HG02798 (cell line): Measurements from ENCODE around the gene SLC8A2.
"Not testable (repeated sequence)": the region's sequence is repeated elsewhere in the genome, so short reads cannot be mapped to it uniquely, and the experiment has no call there.

Experiments
- ATAC-seq: cut with Tn5 transposase; IDR thresholded peaks from one replicate; pipeline ENCODE4 v1.9.1; 2021; ENCODE audit warnings: mild to moderate bottlenecking; ENCODE audit not compliant: unreplicated experiment, poor library complexity

Gene SLC8A2

DNA sequence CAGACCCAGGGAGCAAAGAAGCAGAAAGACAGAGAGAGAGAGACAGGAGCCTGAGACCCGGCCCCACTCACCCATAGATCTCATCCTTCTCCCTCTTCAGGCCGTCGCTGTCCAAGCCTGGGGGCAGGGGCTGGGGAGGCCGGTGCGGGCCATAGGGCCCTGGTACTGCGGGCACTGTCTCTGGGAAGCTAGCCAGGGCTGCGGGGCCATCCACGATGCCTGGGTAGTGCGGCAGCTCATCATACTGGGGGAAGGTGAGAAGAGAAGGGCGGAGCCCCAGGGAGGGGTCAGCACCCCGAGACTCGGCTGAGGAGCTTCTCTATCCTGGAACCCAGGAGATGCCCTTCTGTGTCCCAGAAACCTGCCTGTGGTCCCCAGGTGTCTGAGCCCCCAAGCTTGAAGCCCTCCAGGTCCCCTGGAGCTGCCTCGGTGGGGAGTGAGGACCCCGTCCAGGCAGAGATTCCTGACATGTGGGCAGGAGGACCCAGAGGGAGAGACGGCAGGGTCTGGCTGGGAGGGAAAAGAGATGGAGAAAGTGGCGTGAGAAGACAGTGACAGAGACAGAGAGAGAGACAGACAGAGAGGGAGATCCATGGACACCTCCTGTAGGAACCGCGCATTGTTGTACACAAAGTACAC, 54.5 kb downstream of the SLC8A2 start:
- no peak for ATAC-seq

DNA sequence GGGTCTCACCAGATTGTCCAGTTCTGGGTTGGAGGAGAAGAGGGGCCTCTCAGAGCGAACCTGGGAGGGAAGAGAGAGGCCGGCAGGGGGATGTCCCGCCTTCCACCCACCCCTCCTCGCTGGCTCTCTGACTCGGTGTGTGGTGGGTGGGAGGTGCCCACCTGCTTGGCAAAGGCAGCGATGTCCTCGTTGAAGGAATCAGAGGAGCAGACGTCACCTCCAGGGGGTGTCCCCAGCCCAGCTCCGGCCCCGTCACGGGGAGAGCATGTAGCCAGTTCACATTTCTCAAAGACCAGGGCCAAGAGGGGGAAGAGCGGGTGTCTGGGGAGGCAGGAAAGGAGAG, 55.1 kb downstream of the SLC8A2 start:
- no peak for ATAC-seq

DNA sequence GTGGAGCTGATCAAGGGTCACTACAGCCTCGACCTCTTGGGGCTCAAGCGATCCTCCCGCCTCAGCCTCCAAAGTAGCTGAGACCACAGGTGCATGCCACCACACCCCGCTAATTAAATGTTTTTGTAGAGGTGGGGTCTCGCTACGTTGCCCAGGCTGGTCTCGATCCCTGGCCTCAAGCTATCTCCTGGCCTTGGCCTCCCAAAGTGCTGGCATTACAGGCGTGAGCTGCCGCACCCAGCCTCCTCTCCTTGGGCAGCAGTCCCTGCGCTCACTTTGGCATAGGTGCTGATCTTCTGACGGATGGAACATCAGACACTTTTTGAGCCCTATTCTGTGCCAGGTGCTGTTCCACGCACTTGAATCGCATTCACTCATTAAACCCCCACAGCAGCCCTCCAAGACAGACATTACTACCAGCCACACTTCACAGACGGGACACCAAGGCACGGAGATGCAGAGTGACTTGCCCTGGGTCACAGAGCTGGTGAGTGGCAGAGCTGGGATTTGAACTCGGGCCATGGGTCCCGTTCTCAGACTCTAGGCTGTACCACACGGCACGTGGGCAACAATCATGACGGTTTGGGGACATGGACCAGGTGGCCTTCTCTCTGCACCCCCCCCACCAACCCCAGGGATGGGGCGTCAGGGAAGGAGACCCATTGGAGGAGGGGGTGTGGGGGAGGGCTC, 55.6 kb downstream of the SLC8A2 start:
- ATAC-seq, result no peak

DNA sequence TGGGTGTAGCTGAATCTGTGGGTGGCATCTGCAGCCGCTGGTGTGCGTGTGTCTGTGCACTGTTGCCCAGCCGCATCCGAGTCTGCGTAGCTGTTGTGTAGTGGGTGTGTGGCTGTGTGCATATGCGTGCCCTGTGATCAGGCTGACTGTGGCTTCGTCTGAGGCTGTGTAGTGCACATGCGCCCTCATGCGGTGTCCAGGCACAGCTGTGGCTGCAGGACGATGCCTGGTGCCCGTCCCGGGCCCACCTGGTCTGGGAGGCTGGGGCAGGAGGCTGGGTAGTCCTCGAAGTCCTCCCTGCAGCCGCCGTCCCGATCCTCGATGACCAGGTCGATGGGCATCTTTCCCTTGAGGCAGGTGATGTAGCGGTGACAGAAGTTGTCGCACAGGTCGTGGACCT, 57.2 kb downstream of the SLC8A2 start:
- no peak for ATAC-seq

DNA sequence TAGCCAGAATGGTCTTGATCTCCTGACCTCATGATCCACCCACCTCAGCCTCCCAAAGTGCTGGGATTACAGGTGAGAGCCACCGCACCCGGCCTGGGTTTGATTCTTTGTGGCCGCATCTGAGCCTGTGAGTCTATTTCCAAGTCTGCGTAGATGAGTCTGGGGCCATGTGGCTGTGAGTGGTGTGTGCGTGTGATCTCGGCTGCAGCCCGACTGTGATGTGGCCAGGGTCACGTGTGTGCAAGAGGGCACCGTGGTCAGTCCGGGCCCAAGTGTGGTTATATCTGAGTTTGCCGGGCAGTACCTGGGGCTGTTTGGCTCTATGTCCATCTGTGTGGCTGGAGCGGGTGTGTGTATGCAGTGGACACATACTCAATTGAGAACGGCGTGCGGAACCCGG, 57.8 kb downstream of the SLC8A2 start:
- no peak for ATAC-seq

DNA sequence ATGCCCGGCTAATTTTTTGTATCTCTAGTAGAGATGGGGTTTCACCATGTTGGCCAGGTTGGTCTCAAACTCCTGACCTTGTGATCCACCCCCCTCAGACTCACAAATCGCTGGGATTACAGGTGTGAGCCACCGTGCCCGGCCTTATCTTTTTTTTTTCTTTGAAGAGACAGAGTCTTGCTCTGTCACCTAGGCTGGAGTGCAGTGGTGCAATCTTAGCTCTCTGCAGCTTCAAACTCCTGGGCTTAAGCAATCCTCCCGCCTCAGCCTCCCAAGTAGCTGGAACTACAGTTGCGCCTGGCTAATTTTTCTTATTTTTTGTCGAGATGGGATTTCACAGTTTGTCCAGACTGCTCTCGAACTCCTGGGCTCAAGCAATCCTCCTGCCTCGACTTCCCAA, 60.0 kb downstream of the SLC8A2 start:
- ATAC-seq, result not testable (repeated sequence)

DNA sequence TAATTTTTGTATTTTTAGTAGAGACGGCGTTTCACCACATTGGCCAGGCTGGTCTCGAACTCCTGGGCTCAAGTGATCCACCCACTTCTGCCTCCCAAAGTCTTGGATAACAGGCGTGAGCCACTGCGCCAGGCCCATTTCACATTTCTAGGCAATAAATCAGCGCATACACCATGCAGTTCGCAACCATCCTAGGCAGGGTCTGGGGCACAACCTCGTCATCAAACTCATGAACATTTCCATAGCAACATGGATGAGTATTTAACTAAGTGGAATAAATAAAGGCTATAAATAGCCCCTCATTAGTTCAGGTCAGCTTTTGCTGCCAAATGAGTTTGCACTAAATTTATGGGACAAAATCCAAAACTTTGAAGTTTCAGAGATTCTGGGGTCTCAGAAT, 60.6 kb downstream of the SLC8A2 start:
- ATAC-seq, result no peak

DNA sequence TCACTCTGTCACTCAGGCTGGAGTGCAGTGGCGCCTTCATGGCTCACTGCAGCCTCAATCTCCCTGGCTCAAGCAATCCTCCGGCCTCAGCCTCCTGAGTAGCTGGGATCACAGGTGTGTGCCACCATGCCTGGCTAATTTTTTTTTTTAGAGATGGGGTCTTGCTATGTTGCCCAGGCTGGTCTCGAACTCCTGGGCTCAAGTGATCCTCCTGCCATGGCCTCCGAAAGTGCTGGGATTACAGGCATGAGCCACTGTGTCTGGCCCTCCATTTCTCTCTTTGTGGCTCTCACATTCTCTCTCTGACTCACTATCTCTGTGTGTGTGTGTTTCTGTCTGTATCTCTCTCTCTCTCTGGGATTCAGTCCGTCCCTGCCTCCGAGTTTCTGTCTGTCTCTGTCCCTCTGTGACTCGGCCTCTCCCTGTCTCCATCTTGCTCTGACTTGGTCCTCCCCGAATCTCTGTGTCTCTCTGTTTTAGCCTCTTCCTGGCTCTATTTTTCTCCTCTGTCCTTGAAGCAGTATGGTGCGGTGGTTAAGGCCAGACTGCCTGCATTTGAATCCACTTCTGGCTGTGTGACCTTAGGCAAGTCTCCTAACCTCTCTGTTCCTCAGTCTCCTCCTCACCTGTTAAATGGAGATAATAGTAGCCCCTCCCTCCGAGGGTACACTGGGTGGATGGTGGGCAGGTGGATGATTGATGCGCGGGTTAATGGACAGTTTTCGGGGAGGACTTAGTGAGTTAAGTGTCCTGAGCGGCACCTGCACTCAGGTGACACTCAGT, 63.3 kb downstream of the SLC8A2 start:
- no peak for ATAC-seq

DNA sequence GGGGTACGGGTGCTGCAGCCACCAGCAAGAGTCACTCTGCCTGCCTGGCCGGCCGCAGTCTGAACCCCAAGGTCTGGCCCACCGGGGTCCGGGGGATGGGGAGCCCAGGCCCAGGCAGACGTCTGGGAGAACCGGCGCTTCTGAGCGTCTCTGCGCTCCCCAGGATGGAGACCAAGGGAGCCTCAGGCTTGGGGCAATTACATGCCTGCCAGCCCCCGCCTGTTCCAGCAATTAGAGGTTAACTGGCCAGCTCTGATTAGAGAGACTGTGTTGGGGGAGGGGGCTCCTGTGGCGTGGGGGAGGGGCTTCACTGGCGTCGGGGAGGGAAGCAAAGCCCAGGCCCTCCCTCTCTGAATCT, 64.3 kb downstream of the SLC8A2 start:
- ATAC-seq, result no peak

DNA sequence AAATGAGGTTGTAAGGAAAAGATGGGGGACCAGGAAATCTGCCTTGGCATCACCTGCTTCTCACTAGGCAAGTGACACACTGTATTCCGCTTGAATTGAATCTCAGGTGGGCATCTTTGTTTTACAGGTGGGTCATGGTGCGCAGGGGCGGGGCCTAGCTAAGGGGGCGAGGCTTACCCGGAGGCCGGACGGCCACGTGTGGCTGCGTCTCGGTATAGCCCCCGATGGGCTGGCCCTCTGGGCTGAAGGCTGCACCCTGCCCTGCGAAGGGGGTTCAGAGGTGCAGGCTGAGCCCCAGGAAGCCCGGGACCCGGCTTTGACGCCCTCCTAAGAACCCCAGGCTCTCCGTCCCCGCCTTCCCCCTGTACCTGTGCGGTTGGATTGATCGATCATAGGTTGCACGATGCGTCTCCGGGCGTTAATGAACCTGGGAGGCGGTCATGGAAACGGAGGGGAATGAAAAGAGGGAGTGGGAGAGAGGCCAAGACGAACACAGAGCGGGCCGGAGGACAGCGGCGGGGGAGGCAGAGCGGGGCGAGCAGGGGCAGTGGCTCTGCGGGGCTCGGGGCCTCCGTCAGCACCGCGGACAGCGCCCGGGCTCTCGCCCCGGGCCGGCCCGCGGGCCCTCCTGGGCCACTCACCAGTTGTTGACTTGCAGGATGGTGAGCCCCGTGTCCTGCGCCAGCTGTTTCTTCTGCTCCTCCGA, 64.8 kb downstream of the SLC8A2 start:
- no peak for ATAC-seq

DNA sequence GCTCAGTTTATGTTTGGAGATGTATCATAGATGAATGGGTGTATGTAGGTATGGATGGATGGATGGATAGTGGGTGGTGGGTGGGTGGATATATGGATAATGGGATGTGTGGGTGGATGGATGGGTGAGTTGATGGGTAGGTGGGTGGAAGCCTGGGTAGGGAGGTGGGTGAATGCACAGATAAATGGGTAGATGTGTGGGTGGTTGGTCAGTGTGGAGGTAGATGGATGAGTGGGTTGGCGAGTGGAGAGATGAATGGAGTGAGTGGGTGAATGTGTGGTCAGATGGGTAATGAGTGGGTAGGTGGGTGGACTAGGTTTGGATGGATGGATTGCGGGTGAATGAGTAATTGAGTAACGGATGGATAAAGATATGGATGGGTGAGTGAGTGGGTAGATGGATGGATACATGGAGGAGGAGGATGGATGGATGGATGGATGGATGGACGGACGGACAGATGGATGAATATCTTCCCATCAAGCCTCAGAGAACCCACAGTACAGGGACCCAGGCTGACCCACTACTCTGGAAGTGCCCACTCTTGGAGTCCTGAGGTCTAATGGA, 65.8 kb downstream of the SLC8A2 start:
- no peak for ATAC-seq

DNA sequence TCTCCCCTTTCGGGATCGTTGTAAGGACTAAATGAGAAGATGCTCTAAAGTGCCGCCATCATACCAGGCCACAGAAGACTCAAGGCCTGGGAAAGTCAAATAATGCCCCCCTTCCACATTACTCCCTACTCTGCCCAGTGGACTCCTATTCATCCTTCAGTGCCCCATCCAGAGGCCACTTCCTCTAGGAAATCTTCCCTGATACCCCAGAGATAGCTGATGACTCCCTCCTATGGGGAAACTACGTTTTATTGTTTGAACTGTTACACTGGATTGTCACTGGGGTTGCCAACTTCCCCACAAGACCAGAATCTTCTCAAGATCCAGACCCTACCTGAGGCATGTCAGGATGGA, 66.5 kb downstream of the SLC8A2 start:
- no peak for ATAC-seq

DNA sequence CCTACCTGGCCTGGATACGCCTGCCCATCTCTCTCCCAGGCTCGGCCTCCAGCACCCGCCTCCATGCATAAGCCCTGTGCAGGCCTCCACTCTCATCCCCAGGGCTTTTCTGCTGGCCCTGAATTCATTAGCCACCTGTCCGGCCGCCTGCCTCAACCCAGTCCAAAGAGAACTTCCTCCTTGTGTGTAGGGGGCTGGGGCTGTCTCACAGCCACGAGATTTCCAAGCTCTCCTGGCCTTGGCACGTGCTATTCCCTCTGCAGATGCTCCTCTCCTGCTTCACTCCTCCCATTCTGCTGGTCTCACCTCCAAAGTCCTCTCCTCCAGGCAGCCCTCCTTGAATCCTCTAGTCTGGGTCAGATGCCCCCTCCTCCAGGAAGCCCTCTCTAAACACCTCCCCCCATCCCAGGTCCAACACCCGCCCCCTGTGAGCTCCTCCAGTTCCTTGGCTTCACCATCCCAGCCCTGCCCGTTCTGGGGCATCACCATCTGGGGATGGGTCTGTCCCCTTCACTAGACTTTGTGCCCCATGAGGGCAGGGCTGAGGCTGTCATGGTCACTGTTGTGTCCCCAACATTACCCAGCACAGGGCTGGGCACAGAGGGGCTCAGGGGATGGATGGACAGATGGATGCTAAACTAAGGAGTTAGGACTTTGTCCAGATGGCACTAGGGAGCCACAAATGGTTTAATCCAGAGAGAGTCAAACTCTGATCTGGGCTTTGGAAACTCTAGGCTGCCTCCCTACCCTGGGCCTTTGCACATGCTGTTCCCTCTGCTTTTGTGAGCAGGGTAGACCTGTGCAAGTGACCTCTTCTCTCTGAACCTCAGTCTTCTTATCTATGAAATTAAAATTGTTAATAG, 67.1 kb downstream of the SLC8A2 start:
- ATAC-seq, result no peak

DNA sequence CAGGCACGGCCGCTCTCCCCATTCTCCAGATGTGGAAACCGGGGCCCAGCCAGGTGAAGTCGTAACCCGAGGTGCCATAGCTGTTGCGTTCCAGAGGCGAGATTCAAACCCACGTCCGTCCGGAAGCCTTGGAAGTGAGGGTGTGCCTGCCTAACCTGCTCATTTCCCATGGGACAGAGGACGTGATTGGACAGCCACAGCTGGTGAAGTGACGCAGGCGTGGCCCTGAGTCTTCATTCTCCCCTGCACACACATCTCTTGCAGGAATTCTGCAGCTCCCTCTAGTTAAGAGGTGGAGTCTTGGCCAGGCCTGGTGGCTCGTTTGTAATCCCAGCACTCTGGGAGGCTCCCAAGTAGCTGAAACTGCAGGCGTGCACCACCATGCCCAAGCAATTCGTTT, 69.2 kb downstream of the SLC8A2 start:
- ATAC-seq, result no peak

DNA sequence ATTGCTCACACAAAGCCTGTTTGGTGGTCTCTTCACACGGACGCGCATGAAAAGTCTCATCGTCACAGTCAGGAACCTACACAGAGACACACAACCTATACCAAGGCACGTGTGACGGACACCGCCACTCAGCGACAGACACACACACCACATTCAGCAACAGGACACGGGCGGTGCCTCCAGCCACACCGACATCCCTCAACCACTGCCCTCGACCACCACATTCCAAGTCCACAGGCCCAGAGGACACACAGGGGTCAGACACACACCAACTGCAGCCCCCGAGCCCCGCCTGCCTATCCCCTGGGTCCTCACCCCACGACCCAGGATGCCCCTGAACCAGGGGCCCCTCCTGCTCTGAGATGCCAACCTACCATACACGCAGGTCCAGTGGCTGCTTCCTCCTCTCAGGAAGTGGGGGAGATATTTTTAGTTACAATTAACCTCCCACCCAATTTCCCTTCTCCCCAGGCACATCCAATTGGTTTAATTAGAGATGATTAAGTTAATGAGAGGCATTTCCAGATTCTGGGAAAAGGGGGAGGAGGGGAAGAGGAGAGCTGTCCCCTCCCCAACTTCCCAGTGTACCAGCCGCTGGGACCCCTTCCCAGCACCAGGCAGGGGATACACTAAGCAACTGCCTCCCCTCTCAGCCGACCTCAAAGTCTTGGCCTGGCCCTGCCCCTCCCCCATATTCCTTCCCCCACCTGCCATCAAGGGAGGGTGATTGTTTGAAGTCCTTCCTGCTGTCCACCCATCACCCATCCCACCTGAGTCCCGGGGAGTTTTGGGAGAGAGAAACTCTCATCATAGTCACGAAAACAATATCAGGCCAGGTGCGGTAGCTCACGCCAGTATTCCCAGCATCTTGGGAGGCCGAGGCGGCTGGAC, 72.7 kb downstream of the SLC8A2 start:
- ATAC-seq, result no peak

DNA sequence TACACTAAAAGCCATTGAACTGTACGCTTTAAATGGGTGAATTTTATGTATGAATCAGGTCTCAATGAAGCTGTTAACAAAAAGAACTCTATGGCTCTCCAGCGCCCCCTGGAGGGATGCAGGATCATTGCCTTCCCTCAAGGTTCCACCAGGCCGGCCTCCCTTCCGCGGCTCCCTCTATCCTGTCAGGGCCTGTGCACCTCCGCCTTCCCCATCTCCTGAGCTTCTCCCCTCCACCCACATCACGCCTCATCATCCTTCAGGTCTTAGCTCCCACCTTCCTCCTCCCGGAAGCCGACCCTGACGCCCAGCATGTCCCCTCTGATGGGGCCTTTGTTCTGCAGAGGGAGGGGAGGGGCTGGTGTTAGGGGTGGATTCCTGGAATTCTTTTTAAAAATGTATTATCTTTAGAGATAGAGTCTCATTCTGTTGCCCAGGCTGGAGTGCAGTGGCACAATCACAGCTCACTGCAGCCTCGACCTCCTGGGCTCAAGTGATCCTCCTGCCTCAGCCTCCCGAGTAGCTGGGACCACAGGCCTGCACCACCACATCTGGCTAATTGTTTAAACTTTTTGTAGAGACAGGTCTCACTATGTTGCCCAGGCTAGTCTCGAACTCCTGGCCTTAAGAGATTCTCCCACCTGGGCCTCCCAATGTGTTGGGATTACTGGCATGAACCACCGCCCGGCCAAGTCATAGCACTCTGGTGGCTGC, 80.0 kb downstream of the SLC8A2 start:
- peak; percentile 43 for ATAC-seq

DNA sequence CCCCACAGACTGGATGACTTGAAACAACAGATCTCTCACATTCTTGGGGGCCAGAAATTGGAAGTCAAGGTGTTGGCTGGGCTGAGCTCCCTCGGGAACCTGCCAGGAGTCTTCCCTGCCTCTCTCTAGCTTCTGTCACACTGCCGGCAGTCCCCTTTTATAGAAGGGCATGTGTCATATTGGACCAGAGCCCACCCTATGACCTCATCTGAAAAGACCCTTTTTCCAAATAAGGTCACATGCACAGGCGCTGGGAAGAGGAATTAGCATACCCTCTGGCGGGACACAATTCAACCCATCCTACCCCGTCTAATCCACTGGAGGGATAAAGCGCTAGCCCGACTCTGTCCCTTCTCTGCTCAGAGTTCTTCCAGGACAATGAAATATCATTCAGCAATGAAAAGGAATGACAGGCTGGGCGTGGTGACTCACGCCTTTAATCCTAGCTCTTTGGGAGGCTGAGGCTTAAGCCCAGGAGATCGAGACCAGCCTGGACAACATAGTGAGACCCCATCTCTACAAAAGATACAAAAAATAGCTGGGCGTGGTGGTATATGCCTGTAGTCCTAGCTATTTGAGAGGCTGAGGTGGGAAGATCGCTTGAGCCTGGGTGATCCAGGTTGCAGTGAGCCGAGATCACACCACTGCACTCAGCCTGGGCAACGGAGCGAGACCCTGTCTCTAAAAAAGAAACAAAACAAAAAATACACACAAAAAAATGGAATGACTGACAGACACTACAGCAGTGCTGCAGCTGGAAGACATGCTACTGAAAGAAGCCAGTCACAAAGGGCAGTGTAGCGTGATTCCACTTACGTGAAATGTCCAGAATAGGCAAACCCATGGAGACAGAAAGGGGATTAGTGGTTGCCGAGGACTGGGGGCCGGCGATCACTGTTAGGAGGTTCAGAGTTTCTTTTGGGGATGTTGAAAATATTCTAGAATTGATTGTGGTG, 80.9 kb downstream of the SLC8A2 start:
- ATAC-seq, result no peak
